KG1 (cell line): ENCODE measurements around the gene RGS5.

Experiments
- DNase-seq: peaks from one replicate; lab custom pipeline; 2025; lab: John Stamatoyannopoulos, UW

RGS5 gene

DNA sequence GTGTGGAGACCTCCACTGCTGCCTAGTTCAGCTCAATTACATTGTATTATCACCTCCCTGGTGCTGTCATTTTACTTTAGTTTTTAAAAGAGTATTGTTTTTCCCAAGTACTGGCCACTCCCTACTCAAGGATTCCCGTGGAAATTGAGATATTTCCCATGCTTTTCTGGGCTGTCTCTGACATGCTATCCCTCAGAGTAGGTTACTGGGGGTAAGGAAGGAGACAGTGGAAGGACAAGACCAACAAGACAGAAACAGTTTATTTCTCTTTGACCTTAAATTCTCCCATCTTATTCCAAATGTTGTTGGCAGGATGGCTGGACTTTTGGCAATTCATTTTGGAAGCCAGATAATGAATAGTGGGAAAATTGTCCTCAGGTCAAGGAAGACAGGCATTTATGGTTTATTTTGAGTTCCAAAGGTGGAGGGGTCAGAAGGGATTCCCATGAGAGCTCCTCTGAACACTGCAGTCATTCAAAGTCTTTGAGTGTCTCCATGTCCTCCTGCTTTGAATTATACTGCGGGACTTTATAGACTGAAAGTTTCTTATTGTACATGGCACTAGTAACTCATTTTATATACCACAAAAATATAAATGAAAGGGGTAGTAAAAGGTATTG, 20.3 kb downstream of the RGS5 start:
- DNase-seq: no peak

DNA sequence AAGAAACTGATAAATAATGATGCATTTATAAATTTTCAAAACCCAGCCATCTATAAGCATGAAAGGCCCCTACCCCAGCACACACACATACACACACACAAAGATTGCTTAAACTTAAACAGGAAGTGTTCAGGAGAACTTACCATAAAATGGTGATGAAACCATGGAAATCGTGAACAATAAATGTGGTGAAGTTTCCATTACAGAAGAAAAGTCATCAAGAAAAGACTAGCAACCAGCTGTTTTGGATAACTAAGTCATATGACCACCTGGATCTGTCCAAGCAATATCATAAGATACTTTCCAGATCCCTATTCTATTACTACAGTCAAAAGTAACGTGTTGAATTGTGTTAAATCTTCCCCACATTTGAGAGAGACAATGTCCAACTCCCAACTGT, 24.1 kb downstream of the RGS5 start:
- no peak for DNase-seq

DNA sequence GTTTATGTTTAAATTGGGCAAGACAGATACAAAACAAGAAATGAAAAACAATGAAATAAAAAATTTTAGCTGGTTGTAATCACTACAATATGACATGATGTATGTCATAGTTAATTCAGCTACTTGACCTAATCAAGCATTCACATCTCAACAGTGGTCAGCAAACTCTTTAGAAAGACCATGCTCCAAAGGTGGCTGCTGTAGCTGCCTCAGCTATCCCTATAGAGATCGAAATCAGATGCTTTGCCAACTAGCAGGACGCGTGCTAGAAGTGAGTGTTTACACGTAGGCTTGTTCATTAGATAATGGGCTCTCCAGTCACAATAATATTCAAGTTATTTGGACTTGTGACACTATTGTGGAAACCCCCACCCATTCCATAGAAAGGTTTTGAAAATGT, 25.9 kb downstream of the RGS5 start:
- DNase-seq: no peak

DNA sequence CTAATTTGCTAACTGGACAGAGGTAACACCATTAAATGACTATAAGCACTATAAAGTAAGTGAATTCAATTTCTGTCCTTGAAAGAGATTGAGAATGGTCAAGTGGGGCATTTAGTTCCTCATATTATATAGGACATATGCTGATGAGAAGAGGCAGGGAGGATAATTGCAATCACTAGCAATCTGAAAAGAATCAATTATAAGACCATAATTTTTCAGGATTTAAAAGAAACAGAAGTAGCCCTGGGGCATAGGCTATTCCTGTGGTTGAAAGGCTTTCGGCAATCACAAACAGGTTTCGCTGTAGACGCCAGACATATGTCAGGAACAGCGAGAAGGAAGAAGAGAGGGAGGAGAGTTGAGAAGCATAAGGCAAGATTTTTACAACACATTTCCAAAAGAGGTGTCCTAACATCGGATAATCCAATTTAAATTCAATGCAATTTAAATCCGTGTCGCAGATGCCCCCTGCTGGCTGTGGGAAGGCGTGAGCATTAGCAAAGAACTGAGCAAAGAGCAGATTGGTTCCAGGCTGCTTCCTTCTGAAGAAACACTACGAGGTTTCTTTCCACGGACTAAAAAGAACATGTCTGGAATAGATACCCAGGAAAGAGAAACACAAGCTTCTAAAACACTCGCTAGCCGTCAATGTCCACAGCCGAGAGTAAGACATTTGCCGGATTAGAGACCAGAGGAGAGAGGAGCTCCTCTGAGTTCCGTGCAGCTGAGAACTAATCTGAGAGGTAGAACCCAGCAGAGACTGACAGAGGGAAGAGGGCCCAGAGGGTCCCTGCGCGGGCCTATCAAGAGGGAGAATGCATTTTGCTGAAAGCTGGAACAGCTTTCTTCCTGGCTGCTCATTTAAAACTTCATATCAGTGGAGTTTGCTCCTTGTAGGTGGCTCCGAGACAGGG, 27.9 kb downstream of the RGS5 start:
- DNase-seq: no peak

DNA sequence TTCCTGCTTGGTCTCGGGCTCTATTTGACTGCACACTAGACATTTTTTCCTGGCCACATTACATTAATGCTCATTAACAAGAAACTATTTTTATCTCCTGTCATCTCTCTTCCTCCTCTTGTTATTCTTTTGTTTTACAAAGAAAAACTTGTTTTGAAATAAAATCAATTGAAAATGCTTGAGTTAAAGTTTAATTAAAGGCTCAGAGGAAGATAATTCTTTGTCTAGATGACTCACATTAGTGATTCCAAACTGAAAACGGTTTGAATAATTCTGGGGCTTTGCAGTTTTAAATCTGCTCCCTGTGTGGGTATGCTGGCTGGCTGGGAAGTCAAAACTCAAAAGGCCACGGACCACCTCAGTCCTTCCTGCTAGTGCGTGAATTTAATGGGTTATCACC, 29.6 kb downstream of the RGS5 start:
- DNase-seq: no peak

DNA sequence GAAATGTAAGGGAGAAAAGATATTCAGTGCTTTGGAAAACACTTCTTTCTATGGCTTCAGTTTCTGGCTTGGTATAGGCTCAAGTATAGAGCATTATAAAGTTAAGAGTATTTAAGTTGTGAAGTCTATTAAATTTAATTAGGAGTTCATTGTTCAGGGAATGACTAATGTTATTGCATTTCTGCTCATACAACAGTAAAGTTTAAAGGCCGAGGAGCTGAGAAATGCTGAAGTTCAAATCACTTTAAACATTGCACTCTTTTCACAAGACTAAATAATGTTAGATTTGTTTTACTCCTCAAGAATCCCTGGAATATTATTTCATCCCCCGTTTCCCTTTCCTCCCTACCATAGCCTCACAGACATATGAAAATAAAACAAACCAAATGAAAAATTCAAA, 30.1 kb downstream of the RGS5 start:
- DNase-seq: no peak

DNA sequence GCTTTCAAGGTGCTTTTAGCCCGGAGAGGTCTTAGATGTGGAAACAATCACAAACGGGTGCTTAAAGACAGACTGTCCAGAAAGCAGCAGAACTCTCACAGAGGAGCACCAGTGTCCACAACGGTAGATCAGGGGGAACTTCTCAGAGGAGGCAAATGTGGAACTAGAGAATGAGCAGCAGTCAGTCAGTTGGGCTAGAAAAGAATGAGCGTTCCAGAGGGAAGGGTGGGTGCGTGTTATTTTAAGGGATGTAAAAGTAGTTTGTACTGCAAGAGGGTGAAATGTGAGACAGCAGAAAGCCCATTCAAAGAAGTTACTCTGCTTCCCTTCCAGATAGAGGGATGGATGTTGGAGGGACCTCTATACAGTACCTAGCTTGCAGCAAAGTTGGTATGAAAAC, 30.9 kb downstream of the RGS5 start:
- no peak for DNase-seq

DNA sequence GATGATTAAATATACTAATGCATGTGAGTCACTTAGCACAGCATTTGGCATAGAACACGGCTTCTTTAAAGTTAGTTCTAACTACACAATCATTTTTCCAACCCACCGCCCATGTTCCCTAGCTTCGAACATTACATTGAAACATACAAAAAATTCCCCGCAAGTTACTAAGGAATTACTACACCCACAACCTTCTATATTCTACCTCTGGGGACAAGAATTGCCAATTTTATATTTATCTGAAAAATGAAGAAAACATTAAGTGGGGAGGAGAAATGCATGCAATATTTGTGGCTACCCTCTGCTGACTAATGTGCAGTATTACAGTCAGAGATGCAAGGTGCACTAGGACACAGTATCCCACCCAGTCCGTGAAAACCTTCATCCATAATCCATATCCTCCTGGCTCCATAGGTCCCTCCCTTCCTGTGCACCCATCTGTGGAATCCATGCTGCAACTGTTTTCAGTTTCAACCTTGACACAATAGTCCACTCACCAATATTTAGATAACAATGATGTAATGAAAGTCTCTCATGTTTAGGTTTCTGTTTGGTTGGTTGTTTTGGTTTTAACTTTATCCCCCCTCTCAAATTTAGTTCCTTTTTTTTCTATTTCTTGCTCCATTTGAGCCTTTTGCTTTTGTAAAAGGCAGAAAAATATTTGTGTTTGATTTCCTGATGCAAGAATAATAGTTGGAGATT, 31.6 kb downstream of the RGS5 start:
- no peak for DNase-seq

DNA sequence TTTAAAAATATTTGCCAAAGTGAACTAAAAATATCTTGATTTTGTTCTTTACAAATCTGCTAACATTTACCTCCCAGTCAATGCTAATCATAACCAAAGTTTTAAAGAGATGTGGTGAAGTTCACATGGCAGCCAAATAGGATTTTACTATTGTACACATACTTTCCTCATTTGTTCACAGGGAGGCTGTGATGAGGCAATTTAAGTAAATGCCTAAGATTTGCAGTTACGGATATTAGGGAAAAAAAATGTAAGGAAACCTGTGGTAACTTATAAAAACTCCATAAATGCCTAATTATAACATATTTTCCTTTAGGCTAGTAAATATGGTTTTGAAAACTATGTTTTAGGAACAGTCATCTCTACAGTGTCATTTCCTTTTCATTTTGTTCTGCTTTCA, 32.4 kb downstream of the RGS5 start:
- DNase-seq: no peak

DNA sequence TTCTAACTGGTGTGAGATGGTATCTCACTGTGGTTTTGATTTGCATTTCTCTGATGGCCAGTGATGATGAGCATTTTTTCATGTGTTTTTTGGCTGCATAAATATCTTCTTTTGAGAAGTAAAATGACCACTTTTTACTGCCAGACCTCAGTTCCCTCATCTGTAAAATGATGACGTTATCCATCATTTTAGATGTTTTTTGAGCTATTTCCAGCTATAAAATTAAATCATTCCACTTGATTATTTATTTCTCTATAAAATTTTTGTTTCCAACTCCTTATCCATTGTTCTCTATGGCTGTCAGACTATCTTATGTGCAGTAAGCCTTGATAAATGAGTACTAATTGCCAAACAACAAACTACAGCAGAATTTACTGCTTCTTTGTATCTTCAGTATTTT, 33.2 kb downstream of the RGS5 start:
- no peak for DNase-seq

DNA sequence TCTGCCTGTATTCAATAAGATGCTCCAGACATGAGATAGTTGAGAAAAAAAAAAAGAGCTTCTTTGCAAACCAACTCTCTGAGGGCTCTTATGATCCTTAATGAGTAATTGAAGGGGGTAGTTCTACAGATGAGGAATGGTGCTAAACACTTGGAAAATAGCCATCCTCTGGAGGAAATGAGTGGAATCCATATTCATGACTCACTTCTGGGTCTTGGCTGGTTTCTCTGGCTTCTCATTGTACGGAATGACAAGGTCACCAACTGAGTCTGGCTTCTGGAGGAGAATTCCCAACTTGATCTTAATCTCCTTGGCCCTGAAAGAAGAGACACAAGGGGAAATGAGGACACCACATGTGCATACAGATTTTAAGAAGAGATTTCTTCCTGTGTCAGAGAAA, 34.7 kb downstream of the RGS5 start:
- DNase-seq: no peak

DNA sequence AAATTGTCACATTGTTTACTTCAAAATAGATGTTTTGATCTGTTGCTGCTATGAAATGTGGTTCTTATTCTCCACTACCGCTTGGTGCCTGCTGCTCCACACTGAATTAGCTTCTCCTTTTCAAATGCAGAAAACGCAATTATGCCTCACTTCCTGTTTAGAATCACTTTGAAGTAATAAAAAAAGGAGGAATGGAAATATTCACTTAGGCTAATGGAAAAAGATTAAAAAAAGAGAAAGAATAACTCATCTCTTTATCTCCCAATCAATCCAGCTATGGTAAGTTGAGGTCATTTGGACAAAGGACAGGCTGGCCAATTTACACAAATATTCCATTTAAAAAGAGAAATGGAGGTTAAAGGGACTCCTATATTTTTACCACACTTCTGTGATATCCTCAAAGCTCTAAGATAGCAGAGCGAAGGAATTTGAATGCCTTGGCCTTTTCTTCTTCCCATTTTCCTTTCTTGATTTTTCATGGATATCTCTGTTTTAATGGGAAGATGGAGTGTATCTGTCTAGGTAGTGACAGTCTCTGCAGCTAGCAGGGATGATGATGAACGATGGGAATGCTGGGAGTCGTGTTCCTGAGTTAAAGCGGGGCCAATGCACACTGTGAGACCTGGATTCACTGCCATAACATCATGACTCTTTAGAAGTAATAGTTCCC, 35.7 kb downstream of the RGS5 start:
- DNase-seq: no peak

DNA sequence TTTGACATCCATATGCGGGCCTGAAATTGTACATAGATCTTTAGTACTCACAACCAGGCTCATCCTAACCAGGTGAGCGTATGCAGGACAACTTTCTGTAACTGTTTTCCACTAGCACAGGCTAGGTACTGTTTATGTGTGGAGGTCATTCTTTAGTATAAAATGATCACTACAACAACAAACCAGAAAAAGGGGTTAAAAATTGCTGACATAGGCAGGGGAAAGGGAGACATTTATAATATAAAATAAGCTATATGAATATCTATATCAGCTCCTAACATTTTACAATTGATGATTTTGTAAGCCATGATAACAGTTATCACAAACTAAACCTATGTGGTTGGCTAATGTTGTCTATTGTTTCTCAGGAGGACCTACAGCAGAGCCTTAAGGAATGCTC, 37.6 kb downstream of the RGS5 start:
- no peak for DNase-seq

DNA sequence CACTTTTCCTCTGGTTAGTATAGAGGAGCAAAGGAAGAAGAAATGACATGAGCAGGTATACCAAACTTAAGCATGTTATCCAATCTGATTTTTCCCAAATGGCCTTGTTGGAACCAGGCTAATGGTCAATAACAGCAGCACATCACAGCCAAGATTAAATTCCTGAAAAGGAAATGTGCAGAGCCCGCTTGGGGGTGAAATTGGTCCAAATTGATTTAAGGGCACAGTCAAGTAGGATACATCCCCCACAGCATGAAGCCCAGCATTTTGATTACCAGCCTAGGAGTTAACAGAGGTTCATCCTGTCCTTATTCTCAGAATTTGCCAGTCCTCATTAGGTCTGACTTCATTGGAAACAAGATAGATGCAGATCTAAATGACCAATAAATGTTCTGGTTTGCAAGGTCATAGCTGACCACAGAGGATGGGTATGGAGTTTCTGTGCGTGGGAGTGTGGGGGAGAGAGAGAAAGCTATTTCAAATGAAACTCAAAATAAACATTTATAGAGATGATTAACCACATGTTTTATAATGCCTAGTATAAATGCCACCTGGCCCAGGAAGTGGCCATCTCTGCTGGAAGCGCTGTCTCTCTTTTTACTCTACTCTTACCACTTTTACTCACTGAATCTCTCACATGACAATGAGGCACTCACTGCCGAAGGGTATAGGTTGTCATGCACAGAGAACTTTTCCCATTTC, 38.7 kb downstream of the RGS5 start:
- no peak for DNase-seq

DNA sequence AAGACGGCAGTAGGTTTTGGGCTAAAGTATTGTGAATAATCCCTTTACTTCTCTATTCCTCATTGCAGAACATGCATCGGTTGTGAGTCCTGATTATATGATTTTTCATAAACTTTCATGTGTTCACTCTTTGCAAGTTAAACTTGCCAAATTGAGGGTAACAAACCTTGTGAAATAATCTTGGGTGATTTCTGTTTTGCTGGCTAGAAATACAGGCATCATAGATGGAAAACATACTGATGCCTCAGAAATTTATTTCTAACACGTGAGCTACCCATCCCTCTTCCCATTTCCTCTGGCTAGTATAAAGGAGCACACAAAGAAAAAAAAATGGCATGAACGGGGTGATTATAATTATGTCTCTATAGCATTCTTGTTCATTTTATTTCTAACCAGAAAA, 39.6 kb downstream of the RGS5 start:
- DNase-seq: no peak

DNA sequence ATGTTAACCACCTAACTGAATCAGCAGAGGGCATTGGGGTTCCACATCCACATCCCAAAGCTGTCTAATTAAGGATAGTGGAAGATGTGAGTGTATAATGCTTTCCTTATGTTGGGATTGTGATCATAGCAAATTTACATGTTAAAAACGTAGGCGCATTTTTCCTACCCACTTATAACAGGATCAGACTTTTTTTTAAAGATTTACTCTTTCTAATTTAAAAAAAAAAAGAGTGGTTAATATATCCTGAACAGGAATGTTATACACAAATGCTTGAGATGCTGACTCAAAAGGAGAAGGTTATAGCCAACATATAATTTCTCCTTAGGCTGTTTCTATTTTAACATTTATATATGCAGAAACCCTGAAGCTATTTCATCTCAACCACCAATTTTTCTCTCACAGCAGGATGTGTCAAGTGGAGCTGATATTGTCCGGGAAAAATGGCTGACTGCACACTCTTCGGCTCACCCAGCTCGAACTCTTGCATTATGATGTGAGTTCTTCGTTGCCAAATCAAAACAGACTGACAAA, 40.3 kb downstream of the RGS5 start:
- DNase-seq: no peak

DNA sequence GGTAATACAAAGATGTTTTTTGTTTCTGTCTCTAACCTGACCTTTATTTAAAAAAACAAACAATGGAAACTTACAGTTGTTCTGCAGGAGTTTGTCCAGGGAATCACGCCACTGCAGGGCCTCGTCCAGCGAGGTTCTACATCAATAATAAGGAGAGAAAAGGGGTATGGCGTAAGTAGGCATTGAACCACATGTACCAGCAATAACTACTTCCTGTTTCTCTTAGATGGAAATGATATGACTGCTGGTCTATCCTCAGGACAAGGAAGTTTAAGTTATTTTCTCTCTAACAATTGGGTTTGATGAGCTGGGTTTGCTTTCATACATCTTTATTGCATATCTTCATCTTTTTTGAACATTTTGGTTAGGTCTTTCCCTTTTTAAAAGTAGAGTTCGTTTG, 40.9 kb downstream of the RGS5 start:
- DNase-seq: no peak

DNA sequence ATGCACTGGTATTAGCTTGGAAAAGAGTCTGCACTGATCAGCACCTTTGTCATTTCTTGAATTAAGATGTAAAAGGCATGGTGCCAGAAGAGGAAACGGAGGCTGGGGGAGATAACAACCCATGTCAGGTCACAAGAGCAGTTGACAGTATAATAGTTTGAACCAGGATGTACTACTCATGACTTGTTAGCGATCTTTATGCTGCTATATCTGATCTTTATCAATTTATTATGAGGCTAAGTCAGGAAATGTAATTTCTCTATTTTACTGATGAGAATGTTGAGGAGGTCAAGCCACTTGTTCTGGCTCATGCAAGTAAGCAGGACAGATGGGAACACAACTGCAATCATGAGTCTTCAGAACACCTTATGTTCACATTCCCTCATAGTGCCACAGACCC, 41.4 kb downstream of the RGS5 start:
- DNase-seq: no peak

DNA sequence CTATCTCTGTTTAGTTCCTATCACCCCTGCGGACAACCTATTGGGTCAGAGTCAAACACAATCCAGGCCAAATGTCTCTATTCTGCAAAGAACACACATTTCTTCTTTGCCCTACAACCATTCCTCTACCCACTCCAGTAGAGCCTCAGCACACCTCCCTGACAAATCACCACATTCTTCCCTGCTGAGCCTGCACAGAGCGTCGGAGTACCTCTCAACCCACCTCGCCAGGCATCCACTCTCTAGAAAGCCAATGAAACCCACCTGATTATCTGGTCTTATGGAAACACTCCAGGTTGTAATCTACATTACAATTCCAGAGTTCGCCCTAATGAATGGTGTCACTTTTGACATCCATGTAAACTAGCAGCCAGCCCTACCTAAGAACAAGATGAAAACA, 47.1 kb downstream of the RGS5 start:
- DNase-seq: no peak

DNA sequence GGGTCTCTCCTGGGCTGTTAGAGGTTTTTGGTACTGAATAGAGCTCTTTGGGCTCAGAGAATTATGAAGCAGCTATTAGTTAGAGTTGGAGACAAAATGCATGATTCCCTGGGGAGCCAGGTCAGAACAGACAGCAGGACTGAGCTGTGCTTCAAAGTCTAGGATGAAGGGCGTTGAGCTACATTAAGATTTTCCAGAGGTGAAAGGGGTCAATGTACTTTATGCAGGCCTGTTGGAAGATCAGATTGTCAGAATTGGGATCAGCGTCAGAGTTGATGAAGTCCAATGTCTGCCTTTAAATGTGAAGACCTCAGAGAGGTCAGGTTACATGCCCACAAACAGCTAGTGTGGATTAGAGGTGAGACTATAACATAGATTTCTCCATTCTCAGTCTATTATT, 53.8 kb downstream of the RGS5 start:
- DNase-seq: no peak

DNA sequence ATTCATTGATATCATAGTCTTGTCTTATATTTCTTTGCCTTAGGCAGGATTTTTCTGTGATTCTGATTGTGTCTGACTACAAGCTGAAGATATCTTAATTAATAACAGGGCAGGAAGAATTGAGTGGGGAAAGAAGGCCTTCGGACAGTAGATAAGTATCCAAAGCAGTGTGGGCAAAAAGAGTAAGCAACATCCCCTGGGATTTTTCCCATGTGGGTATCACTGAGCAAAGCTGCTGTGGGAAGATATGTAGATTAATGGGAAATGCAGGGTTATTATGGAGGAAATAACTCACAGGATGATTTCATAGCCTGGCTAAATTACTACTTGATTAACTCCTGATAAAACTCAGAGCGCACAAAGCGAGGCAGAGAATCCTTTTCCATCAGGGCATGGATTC, 55.7 kb downstream of the RGS5 start:
- no peak for DNase-seq

DNA sequence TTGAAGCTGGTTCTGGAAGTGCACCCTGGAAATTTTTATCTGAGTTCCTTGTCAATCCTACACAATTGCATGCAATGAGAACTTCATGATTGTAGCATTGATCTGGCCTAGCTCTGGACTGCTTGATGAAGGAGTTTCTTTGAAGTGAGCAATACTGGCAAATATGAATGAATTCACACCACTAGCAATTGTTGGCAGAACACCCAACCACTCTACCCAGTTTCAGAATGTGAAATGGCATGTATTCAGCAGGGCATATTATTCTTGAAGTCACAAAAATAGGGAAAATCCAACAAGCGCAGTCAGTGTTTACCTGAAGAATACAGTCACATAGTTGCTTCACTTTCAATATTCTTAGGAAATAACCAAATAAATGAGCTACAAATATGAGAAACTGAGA, 57.3 kb downstream of the RGS5 start:
- DNase-seq: no peak
